Stimulated activated CD4-positive, alpha-beta T cell treated with anti-CD3 and anti-CD28 coated beads, Interleukin-12 subunit alpha, Interleukin-12 subunit beta, amount 100 ng/mL, for 48 hours (primary cell): ENCODE results near the gene CDH23.

ENCODE experiments used
- DNase-seq, 3 donors: peaks; one replicate each; pipeline ENCODE4 v3.0.0-alpha.2; 2020; ENCODE audit warnings: low read depth in 2 of 3, low spot score in 1 of 3

Gene CDH23

GRCh38 chr10:71577345-71577744 lies 180.6 kb downstream of the CDH23 start:
- no peak for DNase-seq

GRCh38 chr10:71578069-71578468 lies 181.3 kb downstream of the CDH23 start:
- no peak for DNase-seq

- DNase-seq: no peak
Measured at GRCh38 chr10:71579668-71580067, 182.9 kb downstream of the CDH23 start.

- no peak for DNase-seq
Measured at GRCh38 chr10:71580415-71580814, 183.7 kb downstream of the CDH23 start.

- DNase-seq: no peak
Measured at GRCh38 chr10:71580926-71581325, 184.2 kb downstream of the CDH23 start.

DNA sequence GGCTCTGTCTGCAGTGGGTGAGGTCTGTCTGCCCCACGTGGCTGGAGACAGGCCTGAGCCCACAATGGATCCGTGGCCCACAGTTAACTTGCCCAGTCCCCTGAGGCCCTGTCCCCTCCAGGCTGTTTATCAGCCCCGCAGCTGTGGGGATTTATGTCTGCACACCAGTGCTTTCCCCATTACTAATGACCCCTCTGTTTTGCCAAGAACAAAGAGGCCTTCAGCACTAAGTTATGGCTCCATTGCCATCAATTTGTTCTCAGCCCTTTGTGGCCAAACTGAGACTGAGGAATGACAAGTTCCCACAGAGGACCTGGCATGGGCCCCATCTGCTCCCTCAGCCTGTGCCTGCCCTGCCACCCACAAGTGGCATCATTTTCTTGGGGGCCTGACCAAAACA lies 184.7 kb downstream of the CDH23 start:
- DNase-seq: no peak

DNA sequence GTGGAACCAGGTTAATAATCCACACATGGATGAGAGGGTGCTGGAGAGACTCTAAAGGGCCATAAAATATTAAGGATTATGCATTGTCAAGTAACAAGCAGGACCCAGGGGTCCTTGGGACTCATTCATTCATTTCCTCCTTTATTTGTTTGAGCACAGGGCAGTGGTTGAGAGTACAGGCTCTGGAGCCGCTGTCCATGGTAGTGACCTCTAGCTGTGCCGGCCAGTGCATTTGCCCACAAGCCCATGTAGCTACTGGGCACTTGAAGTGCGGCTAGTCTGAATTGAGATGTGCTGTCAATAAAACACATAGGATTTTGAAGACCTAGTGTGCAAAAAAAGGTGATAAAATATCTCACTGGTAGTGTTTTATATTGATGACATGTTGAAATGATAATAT lies 185.3 kb downstream of the CDH23 start:
- no peak for DNase-seq

DNA sequence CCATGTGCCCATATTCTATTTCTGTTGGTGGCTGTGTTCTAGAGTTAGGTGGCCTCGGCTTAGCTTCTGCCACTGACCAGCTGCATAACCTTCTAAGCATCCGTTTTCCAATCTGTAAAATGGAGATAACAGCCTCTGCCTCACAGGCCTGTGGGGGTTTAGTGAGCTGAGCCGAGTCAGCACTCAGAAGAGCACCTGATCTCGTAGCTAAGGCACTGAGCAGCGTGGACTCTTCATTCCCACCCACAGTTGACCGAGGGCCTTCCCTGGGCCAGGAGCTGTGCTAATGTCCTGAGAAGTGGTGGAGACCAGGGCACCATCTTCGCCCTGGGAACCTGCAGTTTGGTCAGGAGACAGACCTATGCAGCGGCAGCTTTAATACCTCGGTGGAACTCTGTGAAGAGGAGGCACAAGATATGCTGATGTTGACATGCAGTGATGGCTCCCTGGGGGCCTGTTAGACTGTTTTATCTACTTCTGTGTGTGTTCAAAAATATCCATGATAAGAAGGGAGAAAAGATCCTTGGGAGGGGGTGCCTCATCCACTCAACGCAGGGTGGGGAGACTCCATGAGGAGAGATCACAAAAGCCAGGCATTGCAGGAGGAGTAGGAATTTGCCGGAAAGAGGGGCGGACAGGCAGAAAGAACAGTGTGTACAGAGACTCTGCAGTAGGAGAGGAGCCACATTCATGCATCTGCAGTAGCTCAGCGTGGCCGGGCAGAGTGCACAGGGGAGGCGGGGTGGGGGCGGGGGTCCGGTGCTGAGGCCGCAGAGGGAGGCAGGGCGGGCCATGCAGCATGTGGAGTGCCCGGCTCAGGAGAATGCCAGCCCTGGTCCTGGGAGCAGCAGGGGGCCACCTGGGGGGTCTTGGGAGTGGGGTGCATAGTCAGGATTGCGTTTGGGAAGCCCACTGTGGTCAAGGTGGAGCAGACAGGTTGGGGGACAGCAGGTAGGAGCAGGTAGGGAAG lies 186.1 kb downstream of the CDH23 start:
- DNase-seq: no peak

DNA sequence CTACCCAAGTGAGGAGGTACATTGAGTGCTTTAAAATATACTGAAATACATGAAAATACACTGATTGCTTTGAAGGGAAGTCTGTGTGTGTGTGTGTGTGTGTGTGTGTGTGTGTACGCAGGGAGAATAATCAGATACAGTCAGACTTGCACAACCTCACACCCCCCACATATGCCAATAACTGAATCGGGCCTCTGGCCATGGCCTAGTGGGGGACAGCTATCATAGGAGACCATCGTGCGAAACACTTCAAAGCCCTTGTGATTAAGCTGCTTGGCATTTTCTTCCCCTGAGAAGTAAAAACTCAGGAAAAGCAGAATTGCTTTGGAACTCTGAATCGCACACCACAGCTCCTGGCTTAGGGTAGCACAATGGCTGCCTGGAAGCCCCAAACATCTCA lies 187.7 kb downstream of the CDH23 start:
- DNase-seq: no peak

GRCh38 chr10:71584902-71585563 lies 188.3 kb downstream of the CDH23 start:
- no peak for DNase-seq

- no peak for DNase-seq
Measured at GRCh38 chr10:71585564-71586290, 189.0 kb downstream of the CDH23 start.

DNA sequence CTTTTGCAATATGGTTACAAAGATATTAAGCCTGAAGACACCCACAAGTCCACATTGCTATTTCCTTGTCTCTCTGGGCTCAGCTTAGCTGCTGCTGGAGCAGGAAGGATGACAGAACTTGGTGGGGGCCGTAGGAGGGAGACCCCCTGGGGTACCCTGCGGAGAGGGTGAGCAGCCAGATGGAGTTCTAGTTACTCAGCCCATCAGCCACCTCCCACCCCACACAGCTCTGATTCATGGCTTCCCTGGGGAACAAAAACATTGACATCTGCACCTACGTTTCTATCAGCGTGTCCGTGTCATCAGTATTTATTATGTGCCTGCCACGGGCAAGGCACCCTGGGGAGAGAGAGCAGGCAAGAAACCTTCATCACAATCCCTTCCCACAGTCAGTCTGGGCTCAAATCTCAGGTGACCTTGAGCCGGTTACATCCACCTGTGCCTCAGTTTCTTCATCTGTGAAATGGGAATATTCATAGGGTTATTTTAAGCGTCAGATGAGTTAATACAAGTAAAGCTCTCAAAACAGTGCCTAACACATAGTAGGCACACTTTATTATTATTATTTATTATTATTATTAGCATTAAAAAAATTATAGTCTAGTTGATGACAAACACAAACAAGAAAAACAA lies 191.3 kb downstream of the CDH23 start:
- DNase-seq: no peak

DNA sequence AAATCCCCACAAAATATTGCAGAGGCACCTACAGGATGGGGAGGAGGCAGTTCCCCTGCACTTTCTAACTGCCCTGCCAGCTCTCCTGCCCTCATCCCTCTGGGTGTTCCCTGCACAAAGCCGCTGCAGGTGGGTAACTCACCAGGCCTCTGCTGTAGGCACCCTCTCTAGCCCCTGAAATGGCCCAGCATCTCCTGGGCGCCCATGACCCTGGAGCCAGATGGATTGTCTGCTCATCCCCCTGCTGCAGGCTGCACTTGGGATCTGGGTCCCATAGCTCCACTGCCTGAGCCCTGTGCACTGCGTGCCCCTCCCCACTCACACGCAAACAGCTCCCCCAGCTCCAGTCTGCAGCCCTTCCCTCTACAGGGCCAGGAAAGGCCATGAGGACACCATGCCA lies 192.0 kb downstream of the CDH23 start:
- DNase-seq: no peak

DNA sequence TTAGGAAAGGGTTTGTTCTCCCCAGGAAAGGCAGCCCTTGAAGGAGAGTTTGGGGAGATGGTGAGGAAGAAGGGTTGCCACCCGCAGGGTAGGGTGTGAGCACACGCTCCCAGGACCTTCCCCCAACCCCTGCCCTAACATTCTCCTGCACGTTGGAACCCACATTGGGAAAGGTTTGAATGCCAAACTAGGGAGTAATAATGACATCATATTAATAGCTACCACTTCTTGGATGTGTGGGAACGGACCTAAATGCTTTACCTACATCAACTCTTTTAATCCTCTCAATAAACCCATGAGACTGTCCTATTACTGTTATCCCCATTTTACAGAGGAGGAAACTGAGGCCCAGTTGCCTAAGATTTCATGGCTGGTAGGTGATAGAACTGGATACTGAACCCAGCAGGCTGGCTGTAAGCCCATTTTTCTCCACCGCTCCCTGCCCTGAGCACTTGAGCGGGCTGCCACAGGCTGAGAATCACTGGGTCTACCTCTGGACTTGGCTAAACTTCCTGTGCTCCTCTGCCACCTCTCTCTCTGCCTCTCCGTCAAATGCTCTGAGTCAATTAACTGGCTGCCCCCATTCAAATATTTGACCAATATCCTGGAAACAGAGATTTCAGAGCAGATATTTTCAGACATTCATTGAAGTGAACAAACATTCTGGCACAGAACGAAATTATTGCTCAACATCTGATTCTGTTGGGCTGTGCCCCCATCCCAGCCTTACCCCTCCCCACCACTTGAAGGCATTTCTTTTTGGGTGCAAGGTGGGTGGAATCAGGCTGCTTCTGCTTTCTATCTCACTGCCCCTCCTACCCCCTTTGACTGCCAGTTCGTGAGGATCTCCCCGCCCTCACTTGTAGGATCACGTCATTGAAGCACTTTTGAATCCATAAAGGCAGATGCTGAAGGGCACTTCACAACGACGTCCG lies 193.2 kb downstream of the CDH23 start:
- no peak for DNase-seq

DNA sequence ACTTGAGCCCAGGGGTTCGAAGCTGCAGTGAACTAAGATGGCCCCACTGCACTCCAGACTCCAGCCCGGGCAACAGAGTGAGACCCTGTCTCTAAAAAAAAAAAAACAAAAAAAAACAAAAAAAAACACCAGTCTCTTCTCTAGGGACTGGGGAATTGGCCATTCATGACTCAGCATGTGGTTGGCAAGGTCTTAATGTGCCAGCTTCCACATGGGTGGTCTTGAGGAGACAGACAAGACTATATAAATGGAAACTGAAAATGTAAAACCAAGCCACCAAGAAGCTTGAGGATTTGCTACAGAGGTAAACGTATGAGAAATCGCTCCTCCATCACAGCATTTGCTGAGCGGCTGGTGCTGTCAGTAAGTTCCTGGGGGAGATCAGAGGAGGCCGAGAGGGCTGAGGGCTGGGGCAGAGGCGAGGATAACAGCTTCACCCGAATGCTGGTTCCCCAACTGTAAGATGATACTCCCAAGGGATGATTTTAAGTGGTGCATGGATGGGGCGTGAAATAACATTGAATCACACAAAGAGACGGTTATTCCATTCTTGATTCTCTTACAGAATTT lies 194.1 kb downstream of the CDH23 start:
- DNase-seq: no peak

DNA sequence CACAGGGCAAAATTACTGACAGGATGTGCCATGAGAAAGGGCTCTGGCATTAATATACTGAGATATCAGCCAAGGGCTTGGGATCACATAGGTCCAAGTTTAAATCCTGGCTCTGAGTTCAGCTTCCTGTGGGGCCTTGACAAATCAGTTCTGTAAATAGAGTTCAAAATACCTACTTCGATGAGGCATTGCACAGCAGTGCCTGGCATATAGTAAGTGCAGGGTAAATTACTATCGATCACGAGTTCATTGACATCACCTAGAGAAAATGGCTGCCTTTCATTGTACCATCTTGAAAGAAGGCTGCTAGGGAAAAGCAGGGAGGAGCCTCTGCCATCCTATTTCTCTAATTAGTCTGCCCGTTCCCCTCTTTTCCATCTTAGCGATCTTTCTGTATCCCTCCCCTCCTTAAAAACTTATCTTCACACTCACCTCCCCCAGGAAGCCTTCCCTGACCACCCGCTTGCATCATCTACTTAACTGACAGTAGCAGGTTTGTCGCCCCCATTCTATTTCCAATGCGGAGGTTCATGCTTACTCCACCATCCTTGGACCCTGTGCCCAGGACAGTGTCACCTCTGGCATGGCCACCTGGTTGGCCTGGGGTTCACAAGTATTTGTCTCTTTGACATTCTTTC lies 198.3 kb downstream of the CDH23 start:
- DNase-seq: no peak

GRCh38 chr10:71595649-71596048 lies 198.9 kb downstream of the CDH23 start:
- DNase-seq: no peak

DNA sequence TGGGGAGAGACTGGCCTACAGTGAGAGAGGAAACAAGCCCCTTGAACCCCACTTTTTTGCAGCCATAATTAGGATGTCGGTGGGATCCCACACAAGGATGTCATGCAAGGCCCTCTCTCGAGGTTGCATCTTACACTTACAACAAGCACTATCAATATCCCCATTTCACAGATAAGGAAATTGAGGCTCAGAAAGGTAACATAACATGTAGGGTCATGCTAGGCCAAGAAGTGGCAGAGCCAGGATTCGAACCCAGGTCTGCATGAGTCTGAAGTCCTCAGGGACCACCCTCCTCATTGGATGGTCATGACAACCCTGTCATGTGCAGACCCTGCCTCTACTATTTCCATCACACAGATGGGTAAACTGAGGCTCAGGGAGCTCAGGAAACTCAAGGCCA lies 199.4 kb downstream of the CDH23 start:
- no peak for DNase-seq

GRCh38 chr10:71596759-71597158 lies 200.0 kb downstream of the CDH23 start:
- DNase-seq: no peak
